Lower lobe of right lung (tissue), 2 donors: ENCODE measurements around the gene B4GALT6. TPM values are rescaled to one million over a fixed set of nuclear protein-coding genes. Genes with fewer than 3 reads are reported as not detected.

Experiments used
- ATAC-seq, 2 donors: fragments of 200-7000 bp; cut with Tn5 transposase; one replicate each; pipeline ENCODE4 v1.9.1; 2020 to 2022; ENCODE audit warnings: mild to moderate bottlenecking in 2 of 2, moderate library complexity in 2 of 2
- DNase-seq: peaks from one replicate; pipeline ENCODE4 v3.0.0-alpha.2; 2020
- H3K27ac ChIP-seq: fragments of 200-600 bp; one replicate; pipeline ENCODE4 v1.8.0; 2022
- H3K27me3 ChIP-seq: fragments of 200-600 bp; one replicate; pipeline ENCODE4 v1.8.0; 2022; ENCODE audit warnings: low read depth
- H3K36me3 ChIP-seq: fragments of 200-600 bp; one replicate; pipeline ENCODE4 v1.8.0; 2022; ENCODE audit warnings: mild to moderate bottlenecking
- H3K4me1 ChIP-seq: fragments of 200-600 bp; one replicate; pipeline ENCODE4 v1.8.0; 2022
- H3K4me3 ChIP-seq: fragments of 200-600 bp; one replicate; pipeline ENCODE4 v1.8.0; 2022; ENCODE audit warnings: mild to moderate bottlenecking
- H3K9me3 ChIP-seq: fragments of 200-600 bp; one replicate; pipeline ENCODE4 v1.8.0; 2022
- intact Hi-C: fragments of 100-400 bp; cut with DNase I; formaldehyde crosslinking; loops from one replicate; pipeline ENCODE4 v1.11.0; 2022
- total RNA-seq: library from RNA; stranded (reverse); fragmentation: NEBNext Ultra II Directional; extraction: Animal tissue kit (Norgen Biotek cat#: 25700); gene quantifications from one replicate; pipeline ENCODE4 v1.2.1, GENCODE V29; 2021
- TF ChIP-seq, protein P1 (sequence below): fragments of 200-600 bp; IDR thresholded peaks from one replicate; pipeline ENCODE4 v1.8.0; 2022; ENCODE audit warnings: antibody characterized with exemption, mild to moderate bottlenecking
- donor health status: DM: no; HTN: yes; CAD: no; lungs with severe emphysema.

Gene B4GALT6
- total RNA-seq, 1 donor from 2014 or later: 4.6 TPM

DNA sequence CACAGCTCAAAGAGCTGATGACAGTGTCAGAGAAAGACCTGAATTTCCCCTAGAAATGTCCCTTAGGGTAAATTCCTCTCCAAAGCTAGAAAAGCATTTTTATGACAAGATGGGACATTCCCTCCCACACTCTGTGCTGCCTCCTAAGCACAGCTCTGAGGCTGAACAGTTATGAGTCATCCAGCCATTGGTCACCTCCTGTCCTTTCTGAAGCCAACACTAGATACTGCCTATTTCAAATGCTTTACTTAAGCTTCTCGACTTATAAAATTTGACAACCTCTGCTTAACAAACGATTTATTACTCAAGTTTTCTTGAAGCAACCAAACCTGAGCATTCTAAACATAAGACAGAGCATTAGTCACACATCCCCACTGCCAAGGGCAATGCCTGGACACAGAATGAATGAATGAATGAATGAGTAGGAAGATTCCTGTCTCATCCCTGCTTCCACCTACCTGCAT is 35.4 kb downstream of the B4GALT6 start:
- intact Hi-C loops: no loop called here
- no peak overlapping the region for H3K4me3 ChIP-seq
- no peaks in the 10 kb centered on the region for H3K4me1 ChIP-seq
- H3K9me3 ChIP-seq: no peaks in the 10 kb centered on the region
- TF ChIP-seq, protein P1, sequence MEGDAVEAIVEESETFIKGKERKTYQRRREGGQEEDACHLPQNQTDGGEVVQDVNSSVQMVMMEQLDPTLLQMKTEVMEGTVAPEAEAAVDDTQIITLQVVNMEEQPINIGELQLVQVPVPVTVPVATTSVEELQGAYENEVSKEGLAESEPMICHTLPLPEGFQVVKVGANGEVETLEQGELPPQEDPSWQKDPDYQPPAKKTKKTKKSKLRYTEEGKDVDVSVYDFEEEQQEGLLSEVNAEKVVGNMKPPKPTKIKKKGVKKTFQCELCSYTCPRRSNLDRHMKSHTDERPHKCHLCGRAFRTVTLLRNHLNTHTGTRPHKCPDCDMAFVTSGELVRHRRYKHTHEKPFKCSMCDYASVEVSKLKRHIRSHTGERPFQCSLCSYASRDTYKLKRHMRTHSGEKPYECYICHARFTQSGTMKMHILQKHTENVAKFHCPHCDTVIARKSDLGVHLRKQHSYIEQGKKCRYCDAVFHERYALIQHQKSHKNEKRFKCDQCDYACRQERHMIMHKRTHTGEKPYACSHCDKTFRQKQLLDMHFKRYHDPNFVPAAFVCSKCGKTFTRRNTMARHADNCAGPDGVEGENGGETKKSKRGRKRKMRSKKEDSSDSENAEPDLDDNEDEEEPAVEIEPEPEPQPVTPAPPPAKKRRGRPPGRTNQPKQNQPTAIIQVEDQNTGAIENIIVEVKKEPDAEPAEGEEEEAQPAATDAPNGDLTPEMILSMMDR: no peak
- peak in 1 of 2 donors; percentile 39 for ATAC-seq
- H3K27me3 ChIP-seq: no peaks in the 10 kb centered on the region
- H3K27ac ChIP-seq: no peak overlapping the region
- DNase-seq: no peak
- no peaks in the 10 kb centered on the region for H3K36me3 ChIP-seq

DNA sequence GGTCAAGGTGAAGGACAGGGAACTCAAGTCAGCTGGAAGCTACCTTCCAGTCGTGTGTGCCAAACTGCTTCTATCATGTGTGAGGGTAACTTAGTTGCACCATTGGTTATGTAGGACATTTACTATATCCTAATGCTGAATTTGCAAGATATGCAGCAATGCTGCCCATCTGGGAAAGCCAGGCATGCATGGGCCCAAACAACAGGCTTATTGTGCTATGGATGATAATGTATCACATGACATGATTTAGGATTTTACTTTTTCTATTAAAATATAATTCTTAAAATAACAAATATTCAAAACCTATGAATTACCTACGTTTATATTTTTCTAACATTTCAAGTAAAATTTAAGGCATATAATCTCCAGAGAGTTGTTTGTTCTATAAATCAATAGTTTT is 35.9 kb downstream of the B4GALT6 start:
- intact Hi-C loops: no loop called here
- no peak for ATAC-seq
- TF ChIP-seq, protein P1: no peak

DNA sequence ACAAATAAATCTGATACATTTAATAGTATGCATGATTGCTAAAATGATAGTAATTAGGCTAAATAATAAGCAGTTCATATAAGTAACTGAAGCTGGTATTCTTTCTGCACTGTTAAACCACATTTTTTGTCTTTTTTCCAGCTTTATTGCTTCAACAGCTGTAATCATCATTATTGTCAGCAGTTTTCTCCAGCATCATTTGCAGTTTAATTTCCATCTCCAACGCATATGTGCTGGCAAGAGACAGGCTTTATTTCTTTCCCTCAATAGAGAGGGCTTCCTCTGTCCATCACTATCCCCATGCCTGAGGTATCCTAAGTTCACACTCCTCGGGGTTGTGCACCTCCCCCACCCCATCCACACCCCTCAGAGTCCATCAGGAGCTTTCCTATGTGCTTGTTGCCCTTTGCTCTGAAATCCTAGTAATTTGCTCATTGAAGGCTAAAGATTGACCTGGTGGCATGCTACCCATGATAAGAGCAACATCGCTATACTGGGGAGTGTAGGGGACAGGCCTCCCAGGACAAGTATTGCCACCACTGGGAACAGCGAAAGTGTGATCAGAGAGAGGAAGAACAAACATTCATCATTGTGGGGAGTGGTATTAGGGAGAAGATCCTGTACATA is 37.1 kb downstream of the B4GALT6 start:
- Histone ChIP-seq H3K27me3 (no peaks in the 10 kb centered on the region), H3K4me1 (no peaks in the 10 kb centered on the region), H3K36me3 (no peaks in the 10 kb centered on the region), H3K27ac (no peak overlapping the region), H3K4me3 (no peak overlapping the region), H3K9me3 (no peaks in the 10 kb centered on the region)
- intact Hi-C loops: no loop called here
- no peak for DNase-seq
- ATAC-seq: no peak
- TF ChIP-seq, protein P1: no peak

More for the DNA sequence above, 35.9 kb downstream of the B4GALT6 start:
- Histone ChIP-seq H3K9me3 (no peaks in the 10 kb centered on the region), H3K4me1 (no peaks in the 10 kb centered on the region), H3K27me3 (no peaks in the 10 kb centered on the region), H3K27ac (no peak overlapping the region), H3K4me3 (no peak overlapping the region), H3K36me3 (no peaks in the 10 kb centered on the region)
- no peak for DNase-seq

DNA sequence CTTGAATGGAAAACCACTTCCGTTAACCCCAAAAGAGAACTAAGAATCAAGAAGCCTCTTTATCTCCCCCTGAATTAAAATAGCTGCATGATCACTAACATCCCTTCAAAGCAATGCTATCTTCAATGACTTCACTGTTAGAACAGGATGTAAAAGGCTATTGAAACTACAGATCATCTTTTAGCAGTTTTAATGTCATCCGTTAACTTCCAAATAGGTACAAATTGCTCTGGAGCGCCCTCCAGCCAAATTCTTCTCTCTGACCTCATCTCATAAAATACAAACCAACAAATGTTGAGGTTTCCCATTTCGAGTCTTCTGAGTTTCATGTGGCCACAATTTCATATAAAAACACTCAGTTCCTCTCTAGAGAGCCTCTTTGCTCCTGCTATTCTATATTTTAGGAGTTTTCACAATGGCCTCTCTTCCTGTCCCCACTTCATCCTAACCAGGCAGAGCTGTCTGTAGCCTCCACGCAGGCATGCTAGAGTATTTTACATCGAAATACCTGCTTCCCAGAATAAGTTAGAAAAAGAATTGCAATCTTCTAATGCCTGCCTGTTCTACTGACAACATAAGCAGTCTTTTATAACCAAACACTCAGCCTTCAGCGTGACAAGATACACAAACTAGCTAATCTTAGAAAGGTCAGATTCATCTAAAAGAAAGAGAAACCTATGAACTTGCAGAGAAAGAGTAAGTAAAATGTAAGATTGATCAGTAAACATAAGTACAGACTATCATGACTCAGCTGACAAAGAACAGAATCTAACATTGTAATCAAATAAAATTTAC is 37.9 kb downstream of the B4GALT6 start:
- ATAC-seq: no peak

DNA sequence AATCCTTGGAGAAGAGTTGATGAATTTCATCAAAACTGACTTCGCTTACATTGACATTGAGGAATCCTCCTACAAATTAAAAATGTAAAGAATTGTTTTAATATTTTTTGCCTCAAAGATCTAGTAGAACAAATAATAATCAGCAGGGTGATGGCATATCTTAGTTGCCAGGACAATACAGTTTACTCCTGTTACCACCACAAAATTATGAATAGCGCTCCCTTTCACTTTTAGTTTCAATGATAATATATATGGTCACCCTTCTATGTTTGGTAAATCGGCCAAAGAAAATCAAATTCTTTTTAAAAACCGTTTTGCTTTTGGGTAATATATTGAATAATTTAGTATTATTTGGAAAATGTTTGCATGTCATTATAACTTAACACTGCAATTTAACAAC is 39.0 kb downstream of the B4GALT6 start:
- Histone ChIP-seq H3K4me1 (no peaks in the 10 kb centered on the region), H3K4me3 (no peak overlapping the region), H3K9me3 (no peaks in the 10 kb centered on the region), H3K36me3 (no peaks in the 10 kb centered on the region), H3K27me3 (no peaks in the 10 kb centered on the region), H3K27ac (no peak overlapping the region)
- TF ChIP-seq, protein P1: no peak
- ATAC-seq (no peak), DNase-seq (no peak)
- intact Hi-C loops: no loop called here

More for the DNA sequence above, 37.9 kb downstream of the B4GALT6 start:
- intact Hi-C loops: no loop called here
- no peaks in the 10 kb centered on the region for H3K9me3 ChIP-seq
- no peaks in the 10 kb centered on the region for H3K36me3 ChIP-seq
- H3K27ac ChIP-seq: no peak overlapping the region
- TF ChIP-seq, protein P1: no peak
- no peaks in the 10 kb centered on the region for H3K4me1 ChIP-seq
- H3K27me3 ChIP-seq: no peaks in the 10 kb centered on the region
- H3K4me3 ChIP-seq: no peak overlapping the region
- no peak for DNase-seq
